B cell (primary cell): Measurements from ENCODE around the gene GON4L. TPM values are rescaled to one million over a fixed set of nuclear protein-coding genes. Genes with fewer than 3 reads are reported as not detected.

ENCODE experiments used
- ATAC-seq: fragments of 200-7000 bp; cut with Tn5 transposase; one replicate; pipeline ENCODE4 v1.10.0; 2021; ENCODE audit warnings: low read depth, mild to moderate bottlenecking, moderate number of reproducible peaks, moderate library complexity
- CTCF ChIA-PET: fragments of 350-600 bp; sonication (Branson Sonifier 250); formaldehyde crosslinking; loops from one replicate; lab custom pipeline; 2021; ENCODE audit warnings: antibody characterized with exemption, inconsistent platforms; lab: Charles Lee
- POLR2A ChIA-PET: fragments of 350-600 bp; sonication (Branson Sonifier 250); formaldehyde crosslinking; loops from one replicate; lab custom pipeline; 2021; ENCODE audit warnings: antibody characterized with exemption; lab: Charles Lee
- DNase-seq: peaks from one replicate; pipeline ENCODE4 v3.0.0; 2013
- H2AFZ ChIP-seq: 2 replicates; pipeline ENCODE4 v1.6.1; 2012; ENCODE audit warnings: mild to moderate bottlenecking, low read depth, low read length; ENCODE audit not compliant: insufficient read depth, poor library complexity, severe bottlenecking
- H3K27ac ChIP-seq, 2 donors: 1 replicate in 1 of 2; 2 replicates in 1 of 2; pipeline ENCODE4 v1.5.1; 2012 to 2013; ENCODE audit warnings: low read length in 2 of 2, mild to moderate bottlenecking in 2 of 2, moderate library complexity in 1 of 2
- H3K27me3 ChIP-seq, 4 experiments: fragments of 200-600 bp in 1 of 4; sonication (generic) in 1 of 4; replicated peaks in 1 of 4; 1 replicate in 2 of 4; 2 replicates in 2 of 4; pipeline versions ENCODE4 v1.6.1 to v1.7.0; 2013 to 2016; ENCODE audit warnings: low read length in 3 of 4, mild to moderate bottlenecking in 2 of 4, mixed read lengths in 1 of 4, moderate library complexity in 1 of 4; ENCODE audit not compliant: insufficient read depth in 4 of 4, control insufficient read depth in 3 of 4; ENCODE audit errors: control extremely low read depth in 1 of 4
- H3K36me3 ChIP-seq, 2 experiments: replicated peaks in 1 of 2; 1 replicate in 1 of 2; 2 replicates in 1 of 2; pipeline versions ENCODE4 v1.6.1 to v1.7.1; 2013; ENCODE audit warnings: low read length in 1 of 2; ENCODE audit not compliant: insufficient read depth in 2 of 2, control insufficient read depth in 1 of 2; ENCODE audit errors: control extremely low read depth in 1 of 2, extremely low read depth in 1 of 2
- H3K4me1 ChIP-seq, 2 donors: fragments of 200-600 bp in 1 of 2; sonication (generic) in 1 of 2; 1 replicate in 1 of 2; 2 replicates in 1 of 2; pipeline versions ENCODE4 v1.5.1 to v1.6.1; 2013 to 2017; ENCODE audit warnings: low read length in 2 of 2; ENCODE audit not compliant: control insufficient read depth in 2 of 2, insufficient read depth in 2 of 2
- H3K4me2 ChIP-seq: replicated peaks from 2 replicates; pipeline ENCODE3; 2012; ENCODE audit warnings: mild to moderate bottlenecking, low read depth, low read length; ENCODE audit not compliant: poor library complexity, severe bottlenecking
- H3K4me3 ChIP-seq, 5 experiments: fragments of 200-600 bp in 1 of 5; sonication (generic) in 1 of 5; 1 replicate in 3 of 5; 2 replicates in 2 of 5; pipeline versions ENCODE4 v1.5.1 to v1.7.0; 2011 to 2016; ENCODE audit warnings: low read length in 4 of 5, mild to moderate bottlenecking in 4 of 5, low read depth in 2 of 5, control low read depth in 1 of 5, moderate library complexity in 1 of 5; ENCODE audit not compliant: insufficient read depth in 1 of 5; ENCODE audit errors: control extremely low read depth in 1 of 5, extremely low read depth in 1 of 5
- H3K79me2 ChIP-seq: fragments of 200-600 bp; sonication (generic); one replicate; pipeline ENCODE4 v1.6.0; 2016; ENCODE audit warnings: low read length; ENCODE audit not compliant: control insufficient read depth, insufficient read depth
- H3K9ac ChIP-seq: fragments of 200-600 bp; sonication (generic); 2 replicates; pipeline ENCODE4 v1.6.1; 2017; ENCODE audit warnings: mild to moderate bottlenecking, low read length, moderate library complexity
- H3K9me3 ChIP-seq, 3 donors: one replicate each; pipeline versions ENCODE4 v1.6.1 to v1.7.1; 2013; ENCODE audit warnings: low read length in 2 of 3; ENCODE audit not compliant: control insufficient read depth in 2 of 3, insufficient read depth in 1 of 3; ENCODE audit errors: control extremely low read depth in 1 of 3
- H4K20me1 ChIP-seq: 2 replicates; pipeline ENCODE4 v1.6.0; 2012; ENCODE audit warnings: mild to moderate bottlenecking, low read length; ENCODE audit not compliant: insufficient read depth, control insufficient read depth, poor library complexity, severe bottlenecking
- H3K27ac Mint-ChIP-seq: one replicate; pipeline ENCODE4 v1.8.0; 2021; ENCODE audit warnings: mixed read lengths
- H3K27me3 Mint-ChIP-seq: one replicate; pipeline ENCODE4 v1.8.0; 2021; ENCODE audit warnings: mixed read lengths
- H3K4me1 Mint-ChIP-seq: one replicate; pipeline ENCODE4 v1.8.0; 2021; ENCODE audit warnings: mixed read lengths
- H3K4me3 Mint-ChIP-seq: one replicate; pipeline ENCODE4 v1.8.0; 2021; ENCODE audit warnings: mixed read lengths
- H3K9me3 Mint-ChIP-seq: one replicate; pipeline ENCODE4 v1.8.0; 2022; ENCODE audit warnings: mixed read lengths; ENCODE audit not compliant: insufficient read depth
- CTCF ChIP-seq: fragments of 200-600 bp; IDR thresholded peaks from one replicate; pipeline ENCODE4 v1.8.0; 2022; ENCODE audit warnings: antibody characterized with exemption, mild to moderate bottlenecking
- EZH2 ChIP-seq: IDR thresholded peaks from 2 replicates; pipeline ENCODE4 v1.6.1; 2012; ENCODE audit warnings: borderline replicate concordance, low read depth, mild to moderate bottlenecking, moderate library complexity, low read length; ENCODE audit not compliant: insufficient read depth, poor library complexity, severe bottlenecking
- WGBS: methylation state at CpG from one replicate; pipeline ENCODE4 v1.1.5; 2013; ENCODE audit warnings: missing lambda C conversion rate; ENCODE audit not compliant: insufficient coverage; 5-methylcytosine and 5-hydroxymethylcytosine counted together
- intact Hi-C: fragments of 100-400 bp; cut with micrococcal nuclease; formaldehyde crosslinking; loops from one replicate; pipeline ENCODE4 v1.10.0; 2022
- polyA plus RNA-seq: library from polyadenylated mRNA; depleted of rRNA; stranded (reverse); fragments of >200 nt; gene quantifications from 2 replicates; pipeline ENCODE4 v1.2.3, GENCODE V29; 2012
- total RNA-seq, 2 donors: library from RNA; stranded (reverse); fragments of 120-200 nt in 1 of 2; gene quantifications; 1 replicate in 1 of 2; 2 replicates in 1 of 2; pipeline versions ENCODE4 v1.2.3 to v1.2.4, GENCODE V29; 2013 to 2022

Gene GON4L
- total and polyA plus RNA-seq, 2 donors (not counting 1 experiment from before 2014, with no cell fraction given), result 54.4 to 127 TPM

- Mint-ChIP-seq H3K9me3 (no peaks in the 10 kb centered on the region), H3K4me3 (no peak overlapping the region), H3K4me1 (peaks cover 9% of the 10 kb centered on the region), H3K27me3 (no peaks in the 10 kb centered on the region), H3K27ac (no peak overlapping the region)
- H3K36me3 ChIP-seq, result peaks cover 0 to 4% of the 10 kb centered on the region in 2 experiments
- no peak overlapping the region for H3K4me3 ChIP-seq
- DNase-seq (no peak), ATAC-seq (no peak)
- ChIA-PET POLR2A (no interaction called here), CTCF (no interaction called here)
- no peak for TF ChIP-seq EZH2
- no peak for TF ChIP-seq CTCF
- WGBS, result 100% methylated on average over 2 of the region's 2 CpGs
- H4K20me1 ChIP-seq, result no peaks in the 10 kb centered on the region
- H3K9ac ChIP-seq, result no peak overlapping the region
- H3K27ac ChIP-seq, result no peak overlapping the region
- no peaks in the 10 kb centered on the region for H3K79me2 ChIP-seq
- no peaks in the 10 kb centered on the region for H3K9me3 ChIP-seq
- intact Hi-C loops, result no loop called here
- no peak overlapping the region for H2AFZ ChIP-seq
- H3K27me3 ChIP-seq, result no peaks in the 10 kb centered on the region
- H3K4me1 ChIP-seq, result peaks cover 8% of the 10 kb centered on the region in 2 donors
- no peak overlapping the region for H3K4me2 ChIP-seq
These were observed 23.2 kb upstream of the GON4L start for GRCh38 chr1:155880251-155880650.

DNA sequence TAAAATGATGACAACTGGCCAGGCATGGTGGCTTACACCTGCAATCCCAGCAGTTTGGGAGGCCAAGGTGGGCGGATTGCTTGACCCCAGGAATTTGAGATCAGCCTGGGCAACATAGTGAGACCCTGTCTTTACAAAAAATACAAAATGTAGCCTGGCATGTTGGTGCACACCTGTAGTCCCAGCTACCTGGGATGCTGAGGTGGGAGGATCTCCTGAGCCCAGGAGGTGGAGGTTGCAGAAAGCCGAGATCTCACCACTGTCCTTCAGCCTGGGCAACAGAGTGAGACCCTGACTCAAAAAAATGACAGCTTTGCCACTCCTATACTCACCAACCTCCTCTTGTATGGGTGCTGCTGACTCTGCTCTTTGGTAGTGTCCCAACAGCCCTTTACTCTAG lies 20.9 kb upstream of the GON4L start:
- 100% methylated on average over 1 of the region's 2 CpGs for WGBS
- H4K20me1 ChIP-seq, result no peaks in the 10 kb centered on the region
- no peak for DNase-seq
- ChIA-PET CTCF (interaction anchor here (0.8 kb wide), 1 partner anchor 16 kb away, joined by 3 read pairs; no protein-coding TSS in a partner anchor), POLR2A (interaction anchor here (0.6 kb wide), 1 partner anchor 457 kb away, joined by 9 read pairs; no protein-coding TSS in a partner anchor)
- no peak overlapping the region for H2AFZ ChIP-seq
- no peak overlapping the region for H3K27ac ChIP-seq
- no peaks in the 10 kb centered on the region for H3K27me3 Mint-ChIP-seq
- peaks cover 8% of the 10 kb centered on the region in 2 donors for H3K4me1 ChIP-seq
- H3K9me3 Mint-ChIP-seq, result no peaks in the 10 kb centered on the region
- intact Hi-C loops, result no loop called here
- peaks cover 0 to 4% of the 10 kb centered on the region in 2 experiments for H3K36me3 ChIP-seq
- H3K9me3 ChIP-seq, result no peaks in the 10 kb centered on the region
- no peak overlapping the region for H3K9ac ChIP-seq
- H3K4me2 ChIP-seq, result no peak overlapping the region
- no peak overlapping the region for H3K4me3 Mint-ChIP-seq
- no peak for ATAC-seq
- no peak overlapping the region for H3K4me3 ChIP-seq
- H3K27ac Mint-ChIP-seq, result no peak overlapping the region
- H3K27me3 ChIP-seq, result no peaks in the 10 kb centered on the region
- H3K4me1 Mint-ChIP-seq, result peaks cover 9% of the 10 kb centered on the region
- H3K79me2 ChIP-seq, result no peaks in the 10 kb centered on the region
- TF ChIP-seq CTCF (no peak), EZH2 (no peak)
